ENCODE results near the gene TMCC1.
"Not testable (repeated sequence)": the region's sequence is repeated elsewhere in the genome, so short reads cannot be mapped to it uniquely, and the experiment has no call there.

TMCC1 gene

DNA sequence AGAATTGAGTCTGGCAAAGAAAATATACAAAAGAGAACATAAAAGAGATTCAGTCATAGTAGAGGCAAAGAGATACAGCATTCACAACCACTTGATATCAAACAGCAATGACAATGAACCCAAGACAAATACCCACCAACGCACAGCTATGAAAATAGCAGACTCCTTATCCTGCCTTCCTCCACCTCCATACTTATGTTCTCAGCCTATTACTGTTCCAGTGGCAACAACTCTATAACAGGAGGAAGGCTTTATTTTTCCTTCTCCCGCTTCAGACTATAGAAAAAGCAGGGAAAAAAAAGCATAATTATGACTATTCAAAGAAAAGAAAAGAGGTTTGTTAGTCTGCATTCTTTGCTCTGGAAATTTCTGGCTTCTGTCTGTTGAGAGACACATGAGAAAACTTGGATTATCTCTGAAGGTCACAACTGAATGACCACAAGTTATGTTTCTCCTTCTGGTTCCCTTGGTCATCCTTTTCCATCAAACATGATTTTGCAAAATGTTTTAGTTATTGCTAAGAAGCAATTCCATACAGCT, 205.9 kb downstream of the TMCC1 start:
- no peak for DNase-seq (ENCODE audit: low read depth in 3 of 3)

DNA sequence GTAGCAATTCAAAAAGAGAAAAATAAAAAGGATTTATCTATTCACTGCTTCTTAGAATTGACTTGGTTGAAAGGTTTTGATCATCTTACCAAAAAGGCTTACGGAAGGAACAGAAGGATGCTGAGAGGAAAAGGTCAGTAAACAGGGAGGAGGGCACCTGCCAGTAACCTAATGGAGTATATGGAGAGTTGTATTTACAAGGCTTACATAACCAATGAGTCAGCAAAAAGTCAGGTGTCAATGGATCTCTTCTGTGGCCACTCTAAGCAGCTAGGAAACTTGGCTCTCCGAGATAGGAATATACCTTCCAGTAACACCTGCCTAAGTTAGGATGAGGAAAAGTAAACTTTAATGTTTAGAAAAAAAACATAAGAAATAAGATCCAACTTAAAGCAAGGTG, 206.6 kb downstream of the TMCC1 start:
- no peak for DNase-seq (ENCODE audit: low read depth in 3 of 3)

DNA sequence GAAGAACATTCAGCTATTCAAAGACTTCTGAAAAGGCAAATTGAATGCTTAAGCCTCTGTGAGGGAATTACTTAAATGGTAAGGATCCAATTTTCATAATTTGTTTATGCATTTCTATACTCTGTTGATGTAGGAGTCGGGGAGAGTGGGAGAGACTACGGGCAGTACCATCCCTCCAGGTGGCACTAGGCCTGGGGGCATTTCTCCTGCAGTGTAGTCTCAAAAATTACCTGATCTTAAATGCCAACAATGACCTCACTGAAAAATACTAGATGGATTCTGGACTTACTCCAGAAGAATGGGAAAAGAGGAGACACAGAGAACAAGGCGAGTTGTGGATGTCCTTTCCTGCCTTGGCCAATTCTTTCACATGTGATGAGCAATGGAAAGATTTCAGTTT, 209.2 kb downstream of the TMCC1 start:
- DNase-seq (ENCODE audit: low read depth in 3 of 3): no peak

DNA sequence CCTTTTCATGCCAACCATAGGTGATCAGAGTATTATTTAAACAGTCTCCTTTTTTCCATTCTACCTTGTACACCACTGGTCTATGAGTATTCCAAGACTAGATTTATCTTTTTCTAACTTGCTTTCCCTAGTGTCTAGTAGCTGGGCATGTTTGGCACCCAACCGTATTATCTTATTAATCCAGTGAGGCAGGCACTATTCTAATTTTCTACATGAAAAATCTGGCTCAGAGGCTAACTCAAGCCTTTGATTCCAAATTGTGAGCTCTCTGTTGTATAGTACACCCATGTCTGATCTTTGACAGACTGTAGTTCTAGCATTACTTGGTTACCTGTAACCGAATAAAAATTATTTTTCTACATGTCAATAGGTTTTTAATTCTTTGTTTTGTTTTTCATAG, 210.3 kb downstream of the TMCC1 start:
- no peak for DNase-seq (ENCODE audit: low read depth in 3 of 3)

DNA sequence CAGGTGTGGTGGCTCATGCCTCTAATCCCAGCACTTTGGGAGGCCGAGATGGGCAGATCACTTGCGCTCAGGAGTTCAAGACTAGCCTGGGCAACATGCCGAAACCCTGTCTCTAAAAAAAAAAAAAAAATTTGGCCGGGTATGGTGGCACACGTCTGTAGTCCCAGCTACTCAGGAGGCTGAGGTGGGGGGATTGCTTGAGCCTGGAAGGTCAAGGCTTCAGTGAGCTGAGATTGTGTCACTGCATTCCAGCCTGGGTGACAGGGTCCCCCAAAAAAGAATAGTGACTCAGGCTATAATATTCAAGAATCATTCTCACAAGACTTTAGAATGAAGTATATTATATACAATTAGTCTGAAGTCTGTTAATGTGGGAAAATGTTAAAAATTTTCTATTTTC, 216.5 kb downstream of the TMCC1 start:
- DNase-seq (ENCODE audit: low read depth in 3 of 3): no peak

DNA sequence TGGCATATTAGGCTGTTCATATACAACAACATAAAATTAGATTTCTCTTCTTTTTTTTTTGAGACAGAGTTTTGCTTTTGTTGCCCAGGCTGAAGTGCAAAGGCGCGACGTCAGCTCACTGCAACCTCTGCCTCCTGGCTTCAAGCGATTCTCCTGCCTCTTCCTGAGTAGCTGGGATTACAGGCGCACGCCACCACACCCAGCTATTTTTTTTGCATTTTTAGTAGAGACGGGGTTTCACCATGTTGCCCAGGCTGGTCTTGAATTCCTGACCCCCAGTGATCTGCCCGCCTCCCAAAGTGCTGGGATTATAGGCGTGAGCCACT, 218.8 kb downstream of the TMCC1 start:
- DNase-seq (ENCODE audit: low read depth in 3 of 3): not testable (repeated sequence)

DNA sequence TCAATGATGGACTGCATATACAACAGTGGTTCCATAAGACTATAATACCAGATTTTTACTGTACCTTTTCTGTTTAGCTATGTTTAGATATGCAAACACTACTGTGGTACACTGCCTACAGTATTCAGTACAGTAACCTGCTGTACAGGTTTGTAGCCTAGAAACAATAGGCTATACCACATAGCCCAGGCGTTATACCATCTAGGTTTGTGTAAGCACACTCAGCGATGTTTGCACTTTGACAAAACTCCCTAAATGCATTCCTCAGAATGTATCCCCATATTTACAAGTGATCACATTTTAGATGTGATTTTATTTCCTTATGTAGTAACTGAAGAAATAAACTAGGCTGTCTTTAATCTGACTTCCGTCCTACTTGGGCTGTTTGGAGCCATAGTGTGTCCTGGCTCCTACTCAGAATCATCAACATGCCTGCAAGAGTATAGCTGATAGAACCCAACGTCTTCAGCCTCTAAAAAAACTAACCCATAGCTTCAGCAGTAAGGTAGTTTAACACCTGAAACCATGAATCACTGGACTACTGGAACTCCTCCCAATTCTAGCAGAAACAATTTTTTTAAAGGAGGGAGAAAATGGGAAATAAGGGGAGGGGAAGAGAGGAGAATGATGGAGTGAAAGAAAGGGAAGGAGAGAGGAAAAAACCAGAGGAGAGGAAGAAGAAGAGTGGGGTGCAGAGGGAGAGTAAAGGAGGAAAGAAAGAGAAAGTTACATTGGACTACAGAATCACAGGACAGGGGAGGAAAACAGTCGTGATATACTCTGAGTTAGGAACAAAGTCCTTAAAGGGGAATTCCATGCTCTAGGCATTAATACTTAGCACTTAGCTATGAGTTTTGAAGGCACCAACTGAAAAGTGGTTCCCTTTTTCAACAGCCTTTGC, 219.4 kb downstream of the TMCC1 start:
- DNase-seq (ENCODE audit: low read depth in 3 of 3): no peak

DNA sequence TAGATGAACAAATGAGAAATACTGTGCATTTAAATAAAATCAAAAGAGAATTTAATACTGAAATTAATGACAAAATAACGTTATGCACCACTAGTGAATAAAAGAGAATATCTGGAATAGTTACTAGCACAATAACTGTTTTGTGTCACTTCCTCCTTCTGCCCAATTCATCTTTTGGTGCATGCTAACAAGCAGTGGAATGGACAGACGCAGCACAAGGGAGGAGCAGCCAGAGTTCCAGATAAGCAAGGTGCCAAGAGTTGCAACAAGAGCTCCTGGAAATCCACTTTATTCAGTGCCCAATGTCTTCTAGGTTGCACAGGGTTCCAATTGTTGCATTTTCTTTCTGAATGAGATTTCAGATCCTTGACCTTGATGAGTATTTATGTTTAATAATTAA, 220.5 kb downstream of the TMCC1 start:
- no peak for DNase-seq (ENCODE audit: low read depth in 3 of 3)

DNA sequence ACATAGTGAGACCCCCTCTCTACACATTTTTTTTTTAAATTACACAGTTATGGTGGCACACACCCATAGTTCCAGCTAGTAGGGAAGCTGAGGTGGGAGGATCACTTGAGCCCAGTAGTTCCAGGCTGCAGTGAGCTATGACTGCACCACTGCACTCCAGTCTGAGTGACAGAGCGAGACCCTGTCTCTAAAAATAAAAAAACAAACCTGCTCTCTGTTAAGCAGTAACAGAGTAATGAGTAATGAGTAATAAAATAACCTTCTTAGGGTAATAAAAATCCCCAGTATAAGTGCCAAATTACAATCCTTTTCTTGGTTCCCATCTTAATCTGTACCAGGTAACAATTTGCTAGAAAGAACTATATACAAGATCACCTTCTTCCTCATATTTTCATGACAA, 221.1 kb downstream of the TMCC1 start:
- no peak for DNase-seq (ENCODE audit: low read depth in 3 of 3)

DNA sequence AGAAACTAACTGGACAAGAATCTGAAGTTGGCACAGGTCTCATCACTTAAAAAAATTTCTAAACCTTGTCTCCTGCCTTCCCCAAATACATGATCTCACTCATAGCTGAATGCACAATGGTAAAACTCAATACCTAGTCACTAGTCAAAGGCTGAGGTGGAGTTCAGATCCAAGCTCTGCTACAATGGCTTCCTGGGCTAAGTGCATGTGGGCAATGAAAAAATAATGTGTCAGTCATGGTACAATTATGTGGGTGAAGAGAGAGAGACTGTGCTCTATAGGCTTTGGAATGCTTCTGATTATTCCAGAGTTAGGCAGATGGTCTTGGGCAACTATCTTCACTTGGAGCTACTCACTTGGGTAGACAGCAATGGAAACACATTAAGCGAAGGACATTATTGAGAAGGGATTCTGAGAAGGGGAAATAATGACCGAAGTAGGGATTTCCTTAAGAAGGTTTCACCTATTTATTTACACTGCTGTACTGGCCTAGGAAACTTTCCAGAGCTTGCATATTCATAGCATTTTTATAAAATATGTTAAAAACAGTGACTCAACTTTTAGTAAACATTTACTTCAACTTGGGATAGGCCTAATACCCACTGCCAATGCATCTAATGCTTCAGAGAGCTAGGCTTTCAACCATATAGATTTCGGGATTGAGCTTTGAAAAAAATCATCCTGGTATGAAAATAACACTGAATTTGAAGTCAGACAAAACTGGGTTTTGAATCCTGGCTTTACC, 228.3 kb downstream of the TMCC1 start:
- no peak for DNase-seq (ENCODE audit: low read depth in 3 of 3)

DNA sequence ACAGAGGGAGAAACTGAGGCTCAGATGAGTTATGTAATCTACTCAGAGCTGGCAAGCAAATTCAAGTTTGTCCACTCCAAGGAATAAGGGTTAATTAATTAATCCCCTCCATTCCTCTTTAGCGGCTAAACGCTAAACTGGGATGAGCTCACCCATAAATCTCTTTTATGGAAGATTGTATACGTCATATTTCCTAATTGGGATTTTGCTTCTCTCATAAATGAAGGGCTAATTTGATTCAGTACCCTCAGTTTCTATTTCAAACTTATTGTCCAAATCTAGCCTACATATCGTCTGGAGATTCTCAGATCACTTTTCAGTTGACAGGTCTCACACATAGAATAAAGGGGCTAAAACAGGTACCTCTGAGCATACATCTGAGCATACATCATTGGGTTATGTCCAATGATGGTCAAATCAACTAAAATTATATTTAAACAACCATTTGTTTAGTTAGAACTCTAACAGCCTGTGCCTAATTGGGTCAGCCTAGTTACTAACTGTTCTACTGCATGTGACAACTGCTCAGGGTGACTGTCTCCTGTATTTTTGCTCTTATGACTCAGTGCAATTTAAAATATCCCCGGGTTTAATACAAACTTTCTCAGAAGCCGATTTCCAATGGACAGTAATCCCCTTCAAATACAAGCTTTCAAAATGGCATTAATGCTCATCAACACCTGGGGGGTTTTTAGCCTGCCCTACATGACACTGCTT, 229.4 kb downstream of the TMCC1 start:
- DNase-seq (ENCODE audit: low read depth in 3 of 3): no peak

DNA sequence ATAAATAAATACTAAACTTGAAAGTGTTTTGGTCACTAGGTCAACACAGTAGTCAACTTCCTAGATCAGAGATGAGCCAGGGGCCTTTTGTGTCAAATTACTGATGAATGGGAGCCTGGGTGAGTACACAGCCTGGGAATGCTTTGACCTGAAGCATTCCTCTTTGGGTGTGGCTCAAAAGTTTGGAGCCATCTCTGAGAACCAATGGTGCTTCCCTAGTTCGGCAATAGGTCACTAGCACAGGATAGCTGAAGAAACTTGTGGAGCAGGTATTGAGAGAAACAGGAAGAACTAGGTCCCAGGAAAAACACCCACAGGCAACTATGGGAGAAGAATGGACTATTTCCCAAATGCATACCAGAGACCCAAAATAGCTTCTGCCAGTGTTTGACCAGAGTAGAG, 230.5 kb downstream of the TMCC1 start:
- DNase-seq (ENCODE audit: low read depth in 3 of 3): no peak

DNA sequence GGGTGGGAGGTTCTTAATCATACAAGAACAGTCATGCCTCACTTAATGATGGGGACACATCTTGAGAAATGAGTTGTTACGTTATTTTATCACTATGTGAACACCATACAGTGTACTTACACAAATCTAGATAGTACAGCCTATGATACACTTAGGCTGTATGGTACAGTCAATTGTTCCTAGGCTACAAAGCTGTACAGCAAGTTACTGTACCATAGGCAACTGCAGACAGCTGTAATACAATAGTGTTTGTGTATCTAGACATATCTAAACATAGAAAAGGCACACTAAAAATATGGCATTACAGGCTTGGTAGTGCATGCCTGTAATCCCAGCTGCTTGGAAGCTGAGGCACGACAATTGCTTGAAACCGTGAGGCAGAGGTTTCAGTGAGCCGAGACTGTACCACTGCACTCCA, 231.3 kb downstream of the TMCC1 start:
- no peak for DNase-seq (ENCODE audit: low read depth in 3 of 3)

DNA sequence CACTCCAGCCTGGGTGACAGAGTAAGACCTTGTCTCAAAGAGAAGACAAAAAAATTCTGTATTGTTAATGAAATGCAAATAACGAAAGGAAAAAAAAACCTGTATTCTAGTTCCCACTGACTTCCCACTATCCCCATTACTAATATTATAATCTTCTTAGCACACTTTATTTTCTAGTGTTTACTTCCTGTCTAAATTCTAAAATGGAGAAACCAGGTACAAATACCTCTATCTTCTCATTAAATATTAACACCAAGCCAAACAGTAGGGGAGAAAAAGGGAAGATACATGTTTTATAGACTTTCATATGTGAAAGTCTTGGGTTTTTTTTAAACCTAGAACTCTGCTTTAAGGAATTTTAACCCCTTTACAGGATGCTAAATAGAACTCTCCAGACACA, 231.7 kb downstream of the TMCC1 start:
- no peak for DNase-seq (ENCODE audit: low read depth in 3 of 3)

DNA sequence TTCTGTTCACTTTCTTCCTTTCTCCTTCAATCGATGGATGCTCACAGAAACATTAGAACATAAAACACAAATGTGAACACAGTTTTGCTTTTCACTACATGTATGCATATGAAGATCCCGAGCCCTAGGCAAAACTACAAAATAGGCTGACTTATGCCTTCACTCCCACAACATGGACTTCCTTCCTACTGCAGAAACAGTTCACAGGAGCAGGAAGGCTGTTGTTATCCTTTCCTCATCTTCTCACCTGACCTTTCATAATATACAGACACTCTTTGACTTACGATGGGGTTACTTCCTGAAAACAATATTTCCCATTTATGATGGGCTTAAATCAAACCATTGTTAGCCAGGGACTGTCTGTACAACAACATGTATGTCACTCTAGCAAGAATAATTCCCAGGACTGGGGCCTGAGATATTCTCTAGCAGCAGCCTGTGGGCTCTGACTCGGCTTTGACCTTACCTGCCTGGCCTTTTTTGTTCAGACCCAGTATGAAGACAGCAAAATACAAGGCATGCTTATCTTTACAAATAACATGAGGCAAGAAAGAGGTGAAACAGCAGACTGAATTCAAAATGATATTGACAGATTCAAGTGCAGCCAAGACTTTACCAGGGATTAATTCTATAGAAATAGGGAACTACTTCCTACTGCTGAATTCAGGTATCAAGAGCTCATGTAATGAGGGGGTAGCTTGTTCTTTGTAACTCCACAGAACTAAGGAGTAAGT, 235.2 kb downstream of the TMCC1 start:
- DNase-seq (ENCODE audit: low read depth in 3 of 3): no peak

DNA sequence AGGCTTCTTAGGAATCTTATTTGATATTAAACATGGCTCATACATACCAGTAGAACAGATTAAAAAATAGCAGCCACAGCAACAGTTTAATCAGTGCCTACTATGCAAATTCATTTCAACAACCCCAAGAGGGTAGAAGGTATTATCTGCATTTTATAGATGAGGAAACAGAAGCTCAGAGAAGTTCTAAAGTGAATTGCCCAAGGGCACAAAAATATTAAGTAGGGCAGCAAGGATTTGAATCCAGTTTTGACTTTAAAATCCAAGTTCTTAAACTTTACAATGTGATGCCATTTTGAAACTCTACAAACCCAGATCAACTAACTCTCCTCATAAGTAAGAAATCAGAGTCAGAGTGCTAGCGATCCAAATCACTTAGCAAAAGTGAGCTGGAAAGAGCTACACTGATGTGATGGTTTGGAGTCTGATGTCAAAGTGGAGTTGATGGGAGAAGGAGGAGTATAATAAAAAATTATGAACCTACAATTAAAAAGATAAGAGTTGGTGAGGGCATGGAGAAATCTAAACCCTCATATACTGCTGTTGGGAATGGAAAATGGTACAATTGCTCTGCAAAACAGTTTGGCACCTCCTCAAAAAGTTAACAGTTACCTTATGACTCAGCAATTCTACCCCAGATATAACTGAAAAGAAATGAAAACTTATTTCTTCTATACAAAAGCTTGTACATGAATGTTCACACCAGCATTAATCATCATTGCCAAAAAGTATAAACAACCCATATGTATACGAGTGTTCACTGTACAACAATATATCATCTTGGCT, 236.1 kb downstream of the TMCC1 start:
- no peak for DNase-seq (ENCODE audit: low read depth in 3 of 3)

DNA sequence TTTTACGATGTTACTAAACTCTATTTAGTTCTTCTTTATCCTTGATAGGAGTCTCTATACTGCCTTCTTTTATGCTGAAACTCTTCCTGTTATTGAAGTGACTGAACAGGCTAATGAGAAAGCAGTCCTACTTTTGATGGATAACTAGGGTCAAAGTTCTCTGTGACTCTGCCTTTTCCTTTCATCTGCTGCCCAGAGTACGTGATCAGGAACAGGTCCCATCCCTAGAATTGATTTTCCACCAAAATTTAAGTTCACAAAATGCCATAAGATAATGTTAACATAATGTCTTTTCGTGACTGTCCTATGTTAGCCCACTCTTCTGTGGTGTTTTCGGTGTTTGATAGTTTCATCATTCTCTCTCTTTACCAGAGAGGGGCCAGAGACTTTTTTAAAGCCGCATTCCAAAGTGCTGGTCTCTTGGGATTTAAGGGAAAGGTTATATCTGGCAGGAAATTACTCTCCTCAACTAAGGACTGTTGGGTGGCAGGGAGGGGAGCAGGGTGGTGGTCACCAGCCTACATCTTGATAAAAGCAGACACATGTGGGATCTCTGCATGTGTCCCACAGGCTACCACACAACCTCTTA, 236.8 kb downstream of the TMCC1 start:
- no peak for DNase-seq (ENCODE audit: low read depth in 3 of 3)

DNA sequence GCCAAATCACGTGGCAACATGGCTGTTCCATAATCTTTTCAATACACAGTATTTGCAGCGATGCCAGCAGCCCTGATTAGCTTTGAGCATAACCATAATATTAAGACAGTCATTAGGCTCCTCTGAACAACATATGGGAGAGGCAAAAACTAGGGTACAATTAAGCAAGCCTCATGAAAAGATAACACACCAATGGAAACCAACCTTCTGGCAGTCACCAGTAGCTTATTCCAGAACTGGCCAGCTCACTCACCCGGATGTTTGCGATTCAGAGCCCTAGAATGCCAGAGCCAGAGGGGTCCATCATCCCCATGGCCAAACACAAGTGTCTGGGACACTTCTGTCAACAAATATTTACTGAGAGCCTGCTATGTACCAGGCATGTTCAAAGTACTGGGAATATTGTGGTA, 238.2 kb downstream of the TMCC1 start:
- DNase-seq (ENCODE audit: low read depth in 3 of 3): no peak

DNA sequence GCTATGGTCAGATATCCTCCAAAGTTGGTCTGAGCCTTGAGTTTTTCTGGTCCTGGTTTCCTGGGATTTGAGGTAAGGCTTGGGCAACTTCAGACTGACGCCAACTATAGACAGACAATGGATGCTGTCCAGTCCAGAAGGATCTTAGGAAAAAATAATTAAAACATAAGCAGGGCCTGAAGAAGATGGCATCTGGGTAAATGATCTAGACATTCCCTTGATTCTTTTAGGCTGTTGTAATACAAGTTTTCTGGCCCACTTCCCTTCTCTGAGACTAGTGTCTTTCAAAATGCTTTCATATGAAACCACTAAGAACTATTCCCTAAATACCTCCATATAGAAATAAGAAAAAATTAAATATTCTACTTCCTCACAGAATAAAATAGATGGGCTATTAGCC, 239.4 kb downstream of the TMCC1 start:
- DNase-seq (ENCODE audit: low read depth in 3 of 3): no peak

DNA sequence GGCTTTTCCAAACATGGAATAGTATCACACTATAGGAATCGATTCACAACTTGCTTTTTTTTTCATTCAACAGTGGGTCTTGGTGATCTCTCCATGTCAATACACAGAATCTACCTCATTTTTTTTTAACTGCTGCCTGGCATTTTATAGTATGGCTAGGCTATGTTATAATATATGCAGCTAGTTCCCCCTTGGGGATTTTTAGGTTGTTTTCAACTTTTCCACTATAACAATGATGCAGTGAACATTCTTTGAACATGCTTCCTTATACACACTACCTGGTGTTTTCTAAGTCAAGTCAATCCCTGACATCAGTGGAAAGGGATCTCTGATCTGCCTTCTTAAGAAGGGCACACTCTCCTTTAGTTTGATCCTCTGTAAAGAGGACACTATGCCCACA, 240.5 kb downstream of the TMCC1 start:
- no peak for DNase-seq (ENCODE audit: low read depth in 3 of 3)

Measured in stimulated activated CD4-positive, alpha-beta T cell treated with anti-CD3 and anti-CD28 coated beads, TNF-alpha, amount 100 ng/mL, for 24 hours (primary cell).